Choroid plexus epithelial cell (primary cell): ENCODE data around the gene NASP.
"Not testable (repeated sequence)": the region's sequence is repeated elsewhere in the genome, so short reads cannot be mapped to it uniquely, and the experiment has no call there.

Source experiments
- DNase-seq: peaks from one replicate; pipeline ENCODE4 v3.0.0-alpha.2; 2010; ENCODE audit warnings: low read depth
- H3K4me3 ChIP-seq: 2 replicates; pipeline ENCODE4 v1.5.1; 2011; ENCODE audit warnings: low read depth, mild to moderate bottlenecking, control low read depth, low read length, moderate library complexity
- CTCF ChIP-seq: conservative IDR thresholded peaks from 2 replicates; pipeline ENCODE4 v1.5.1; 2011; ENCODE audit warnings: low read depth, mild to moderate bottlenecking, control low read depth, inconsistent platforms, low read length, moderate library complexity

NASP gene

GRCh38 chr1:45585496-45586075 lies 1.7 kb downstream of the NASP start:
- H3K4me3 ChIP-seq: peak overlapping the region; percentile 100
- DNase-seq: no peak
- no peak for TF ChIP-seq CTCF

- TF ChIP-seq CTCF: no peak
- no peak for DNase-seq
- no peak overlapping the region for H3K4me3 ChIP-seq
Measured at GRCh38 chr1:45586769-45587168, 2.9 kb downstream of the NASP start.

- H3K4me3 ChIP-seq: no peak overlapping the region
- TF ChIP-seq CTCF: no peak
- DNase-seq: no peak
Measured at GRCh38 chr1:45589861-45590260, 6.0 kb downstream of the NASP start.

- no peak overlapping the region for H3K4me3 ChIP-seq
- DNase-seq: no peak
- TF ChIP-seq CTCF: no peak
Measured at GRCh38 chr1:45594412-45594811, 10.6 kb downstream of the NASP start.

- not testable (repeated sequence) for DNase-seq, H3K4me3 ChIP-seq
Measured at GRCh38 chr1:45596765-45597164, 12.9 kb downstream of the NASP start.

GRCh38 chr1:45604239-45604638 lies 20.4 kb downstream of the NASP start:
- no peak overlapping the region for H3K4me3 ChIP-seq
- no peak for TF ChIP-seq CTCF
- DNase-seq: no peak

- no peak for DNase-seq
- no peak overlapping the region for H3K4me3 ChIP-seq
- TF ChIP-seq CTCF: no peak
Measured at GRCh38 chr1:45607404-45608074, 23.7 kb downstream of the NASP start.
